SJCRH30 (cell line): ENCODE results near the gene PBRM1. TPM values are rescaled to one million over a fixed set of nuclear protein-coding genes. Genes with fewer than 3 reads are reported as not detected.

Experiments used
- DNase-seq, 2 experiments: peaks; one replicate each; pipeline ENCODE4 v3.0.0-alpha.2; 2015 to 2020
- H3K27ac ChIP-seq: fragments of 250-450 bp; sonication (Bioruptor Pico); 2 replicates; pipeline ENCODE4 v1.5.1; 2020; ENCODE audit warnings: mild to moderate bottlenecking, moderate library complexity
- H3K27me3 ChIP-seq: fragments of 250-450 bp; sonication (Bioruptor Pico); 2 replicates; pipeline ENCODE4 v1.5.1; 2020; ENCODE audit warnings: mild to moderate bottlenecking, moderate library complexity
- H3K36me3 ChIP-seq: fragments of 250-450 bp; sonication (Bioruptor Pico); 2 replicates; pipeline ENCODE4 v1.5.1; 2020; ENCODE audit warnings: mild to moderate bottlenecking, moderate library complexity
- H3K4me1 ChIP-seq: fragments of 250-450 bp; sonication (Bioruptor Pico); 2 replicates; pipeline ENCODE4 v1.5.1; 2020; ENCODE audit warnings: mild to moderate bottlenecking, moderate library complexity
- H3K4me3 ChIP-seq: fragments of 250-450 bp; sonication (Bioruptor Pico); 2 replicates; pipeline ENCODE4 v1.5.1; 2020; ENCODE audit warnings: mild to moderate bottlenecking, moderate library complexity
- H3K9me3 ChIP-seq: fragments of 250-450 bp; sonication (Bioruptor Pico); replicated peaks from 2 replicates; pipeline ENCODE4 v1.5.1; 2020; ENCODE audit warnings: mild to moderate bottlenecking, moderate library complexity
- total RNA-seq: library from RNA; depleted of rRNA; stranded (reverse); fragments of >200 nt; shearing (Covaris generic); gene quantifications from 2 replicates; pipeline ENCODE4 v1.2.3, GENCODE V29; 2014

Gene PBRM1
- total RNA-seq, 1 experiment from 2014 or later: 64.2 TPM

- Histone ChIP-seq H3K27ac (no peak overlapping the region), H3K27me3 (no peaks in the 10 kb centered on the region), H3K9me3 (no peaks in the 10 kb centered on the region), H3K4me3 (no peak overlapping the region), H3K4me1 (no peaks in the 10 kb centered on the region), H3K36me3 (peaks cover 62% of the 10 kb centered on the region)
- no peak for DNase-seq
Observed at GRCh38 chr3:52660046-52660445, 25.7 kb downstream of the PBRM1 start.

GRCh38 chr3:52655895-52656294, 29.8 kb downstream of the PBRM1 start:
- H3K27ac ChIP-seq: no peak overlapping the region
- H3K27me3 ChIP-seq: no peaks in the 10 kb centered on the region
- H3K4me1 ChIP-seq: no peaks in the 10 kb centered on the region
- H3K4me3 ChIP-seq: no peak overlapping the region
- no peak for DNase-seq
- H3K9me3 ChIP-seq: no peaks in the 10 kb centered on the region
- peaks cover 66% of the 10 kb centered on the region for H3K36me3 ChIP-seq

GRCh38 chr3:52651592-52651991, 34.1 kb downstream of the PBRM1 start:
- DNase-seq: no peak
- peaks cover 63% of the 10 kb centered on the region for H3K36me3 ChIP-seq
- H3K27ac ChIP-seq: no peak overlapping the region
- no peaks in the 10 kb centered on the region for H3K4me1 ChIP-seq
- no peaks in the 10 kb centered on the region for H3K9me3 ChIP-seq
- H3K27me3 ChIP-seq: no peaks in the 10 kb centered on the region
- H3K4me3 ChIP-seq: no peak overlapping the region

- Histone ChIP-seq H3K36me3 (peaks cover 56% of the 10 kb centered on the region), H3K4me1 (no peaks in the 10 kb centered on the region), H3K27me3 (no peaks in the 10 kb centered on the region), H3K4me3 (no peak overlapping the region), H3K27ac (no peak overlapping the region), H3K9me3 (no peaks in the 10 kb centered on the region)
- no peak for DNase-seq
Observed at GRCh38 chr3:52650439-52650838, 35.3 kb downstream of the PBRM1 start.

GRCh38 chr3:52649461-52650210, 36.1 kb downstream of the PBRM1 start:
- Histone ChIP-seq H3K4me3 (no peak overlapping the region), H3K9me3 (no peaks in the 10 kb centered on the region), H3K4me1 (no peaks in the 10 kb centered on the region), H3K36me3 (peaks cover 53% of the 10 kb centered on the region), H3K27ac (no peak overlapping the region), H3K27me3 (no peaks in the 10 kb centered on the region)
- DNase-seq: no peak

- no peak overlapping the region for H3K4me3 ChIP-seq
- no peak for DNase-seq
- no peak overlapping the region for H3K27ac ChIP-seq
- no peaks in the 10 kb centered on the region for H3K27me3 ChIP-seq
- H3K4me1 ChIP-seq: no peaks in the 10 kb centered on the region
- peaks cover 45% of the 10 kb centered on the region for H3K36me3 ChIP-seq
- no peaks in the 10 kb centered on the region for H3K9me3 ChIP-seq
Observed at GRCh38 chr3:52645549-52645948, 40.2 kb downstream of the PBRM1 start.

GRCh38 chr3:52636673-52637072, 49.0 kb downstream of the PBRM1 start:
- DNase-seq: peak in 1 of 2 experiments; percentile 3
- Histone ChIP-seq H3K4me1 (no peaks in the 10 kb centered on the region), H3K4me3 (no peak overlapping the region), H3K36me3 (peaks cover 48% of the 10 kb centered on the region), H3K27ac (no peak overlapping the region), H3K27me3 (no peaks in the 10 kb centered on the region), H3K9me3 (no peaks in the 10 kb centered on the region)

- no peak for DNase-seq
- no peaks in the 10 kb centered on the region for H3K9me3 ChIP-seq
- no peaks in the 10 kb centered on the region for H3K27me3 ChIP-seq
- peaks cover 42% of the 10 kb centered on the region for H3K36me3 ChIP-seq
- H3K4me3 ChIP-seq: no peak overlapping the region
- no peaks in the 10 kb centered on the region for H3K4me1 ChIP-seq
- no peak overlapping the region for H3K27ac ChIP-seq
Observed at GRCh38 chr3:52633786-52634185, 51.9 kb downstream of the PBRM1 start.

- Histone ChIP-seq H3K27ac (no peak overlapping the region), H3K4me3 (no peak overlapping the region), H3K27me3 (no peaks in the 10 kb centered on the region), H3K9me3 (no peaks in the 10 kb centered on the region), H3K36me3 (peaks cover 41% of the 10 kb centered on the region), H3K4me1 (no peaks in the 10 kb centered on the region)
- no peak for DNase-seq
Observed at GRCh38 chr3:52625041-52625440, 60.7 kb downstream of the PBRM1 start.

GRCh38 chr3:52623234-52623792, 62.4 kb downstream of the PBRM1 start:
- Histone ChIP-seq H3K4me1 (no peaks in the 10 kb centered on the region), H3K27me3 (no peaks in the 10 kb centered on the region), H3K4me3 (no peak overlapping the region), H3K36me3 (peaks cover 39% of the 10 kb centered on the region), H3K27ac (no peak overlapping the region), H3K9me3 (no peaks in the 10 kb centered on the region)
- DNase-seq: no peak

- no peaks in the 10 kb centered on the region for H3K9me3 ChIP-seq
- H3K27ac ChIP-seq: no peak overlapping the region
- DNase-seq: no peak
- no peaks in the 10 kb centered on the region for H3K27me3 ChIP-seq
- H3K4me3 ChIP-seq: no peak overlapping the region
- no peaks in the 10 kb centered on the region for H3K4me1 ChIP-seq
- H3K36me3 ChIP-seq: peaks cover 30% of the 10 kb centered on the region
Observed at GRCh38 chr3:52620580-52620979, 65.1 kb downstream of the PBRM1 start.

- Histone ChIP-seq H3K27ac (no peak overlapping the region), H3K27me3 (no peaks in the 10 kb centered on the region), H3K4me3 (no peak overlapping the region), H3K36me3 (peaks cover 47% of the 10 kb centered on the region), H3K4me1 (no peaks in the 10 kb centered on the region), H3K9me3 (no peaks in the 10 kb centered on the region)
- DNase-seq: no peak
Observed at GRCh38 chr3:52615166-52615565, 70.5 kb downstream of the PBRM1 start.

- Histone ChIP-seq H3K27ac (no peak overlapping the region), H3K27me3 (no peaks in the 10 kb centered on the region), H3K36me3 (peaks cover 49% of the 10 kb centered on the region), H3K4me3 (no peak overlapping the region), H3K4me1 (no peaks in the 10 kb centered on the region), H3K9me3 (no peaks in the 10 kb centered on the region)
- DNase-seq: no peak
Observed at GRCh38 chr3:52614689-52615088, 71.0 kb downstream of the PBRM1 start.

- Histone ChIP-seq H3K27me3 (no peaks in the 10 kb centered on the region), H3K4me1 (no peaks in the 10 kb centered on the region), H3K4me3 (no peak overlapping the region), H3K9me3 (no peaks in the 10 kb centered on the region), H3K27ac (no peak overlapping the region), H3K36me3 (peaks cover 60% of the 10 kb centered on the region)
- DNase-seq: no peak
Observed at GRCh38 chr3:52609316-52609815, 76.3 kb downstream of the PBRM1 start.

GRCh38 chr3:52608337-52608736, 77.4 kb downstream of the PBRM1 start:
- Histone ChIP-seq H3K4me1 (no peaks in the 10 kb centered on the region), H3K36me3 (peaks cover 60% of the 10 kb centered on the region), H3K4me3 (no peak overlapping the region), H3K27me3 (no peaks in the 10 kb centered on the region), H3K9me3 (no peaks in the 10 kb centered on the region), H3K27ac (no peak overlapping the region)
- no peak for DNase-seq
